ENCODE data around the gene ZNF253. TPM values are rescaled to one million over a fixed set of nuclear protein-coding genes. Genes with fewer than 3 reads are reported as not detected.

The ZNF253 gene
- total and polyA plus RNA-seq, 2 of the 8 experiments (the other 6 are each of a cell fraction or from before 2014, with no cell fraction given) = 8.3 to 64.0 TPM

GRCh38 chr19:19937403-19937802, 71.7 kb downstream of the ZNF253 start:
- H2BK12ac ChIP-seq (ENCODE audit: low read depth, low read length) = no peak overlapping the region
- H2AFZ ChIP-seq (ENCODE audit: low read length) = no peak overlapping the region
- ChIA-PET POLR2A (ENCODE audit: partially characterized antibody) (interaction anchor here (0.5 to 2.3 kb wide), 4 partner anchors 9 to 168 kb away, joined by 3 to 9 read pairs (median 3); partner anchors contain the start of gene ZNF93), CTCF (ENCODE audit: partially characterized antibody) (no interaction called here)
- H3K79me1 ChIP-seq (ENCODE audit: low read depth, low read length) = no peaks in the 10 kb centered on the region
- no peak overlapping the region for H2BK5ac ChIP-seq (ENCODE audit: low read depth, low read length)
- H3K36me3 ChIP-seq (ENCODE audit: control insufficient read depth in 2 of 4, insufficient read depth in 4 of 4, low read length in 3 of 4) = peaks cover 6 to 35% (median 21%) of the 10 kb centered on the region in 4 experiments; a peak in 7 of 8 replicates
- no peak overlapping the region for H4K5ac ChIP-seq (ENCODE audit: insufficient read length, low read depth, low read length)
- no peak overlapping the region for H4K8ac ChIP-seq (ENCODE audit: extremely low read depth, insufficient read depth, low read length)
- no peak overlapping the region for H3K56ac ChIP-seq (replicated peaks; ENCODE audit: insufficient read length, low read depth, low read length)
- H3K4me2 ChIP-seq (ENCODE audit: insufficient read depth in 1 of 2, low read depth in 2 of 2, low read length in 2 of 2) = no peak overlapping the region
- no peak overlapping the region for H3K9ac ChIP-seq (replicated peaks in 1 of 4; ENCODE audit: extremely low read depth in 1 of 4, low read depth in 3 of 4, low read length in 3 of 4)
- no peaks in the 10 kb centered on the region for H3K4me1 ChIP-seq (replicated peaks in 1 of 4; ENCODE audit: control insufficient read depth in 3 of 4, insufficient read depth in 4 of 4, low read length in 3 of 4)
- no peaks in the 10 kb centered on the region for H3K79me2 ChIP-seq (ENCODE audit: control insufficient read depth in 1 of 2, insufficient read depth in 2 of 2, low read length in 2 of 2)
- no peak overlapping the region for H4K91ac ChIP-seq (replicated peaks; ENCODE audit: insufficient read length, low read length)
- H3K23me2 ChIP-seq (ENCODE audit: low read depth, low read length) = no peaks in the 10 kb centered on the region
- no peak overlapping the region for H3K14ac ChIP-seq (ENCODE audit: insufficient read length)
- no peaks in the 10 kb centered on the region for H4K20me1 ChIP-seq (replicated peaks in 1 of 2; ENCODE audit: control insufficient read depth in 1 of 2, insufficient read depth in 2 of 2, low read length in 2 of 2)
- no peak overlapping the region for H2BK20ac ChIP-seq (ENCODE audit: low read length)
- no peak overlapping the region for H2BK15ac ChIP-seq (ENCODE audit: low read length)
- FAIRE-seq (no peak), DNase-seq (ENCODE audit: low read depth in 1 of 2, low spot score in 2 of 2) (no peak)
- no peak overlapping the region for H2BK120ac ChIP-seq (replicated peaks; ENCODE audit: low read depth, low read length)
- H3K27me3 ChIP-seq (replicated peaks in 1 of 4; ENCODE audit: control insufficient read depth in 3 of 4, extremely low read depth in 1 of 4, insufficient read depth in 3 of 4, low read length in 3 of 4) = no peaks in the 10 kb centered on the region
- H3K4me3 ChIP-seq (ENCODE audit: extremely low read depth in 1 of 4, insufficient read depth in 2 of 4, low read depth in 3 of 4, low read length in 4 of 4) = no peak overlapping the region
- H3K9me3 ChIP-seq (ENCODE audit: insufficient read depth in 2 of 2, low read depth in 1 of 2, low read length in 1 of 2) = peaks cover 37 to 42% of the 10 kb centered on the region in 2 experiments
- H3K4ac ChIP-seq (replicated peaks; ENCODE audit: insufficient read length, low read depth, low read length) = no peak overlapping the region
- 95% methylated on average over 2 of the region's 2 CpGs; no CpG with 5 or more reads in 1 of the 2 experiments for WGBS, 2 experiments (ENCODE audit: extremely low coverage in 1 of 2, insufficient coverage in 1 of 2, insufficient read length in 1 of 2, insufficient replicate concordance in 2 of 2, low coverage in 1 of 2, low lambda C conversion rate in 2 of 2, missing lambda C conversion rate in 1 of 2)
- no peak overlapping the region for H2AK5ac ChIP-seq (ENCODE audit: low read depth, low read length)
- no peak overlapping the region for H3K23ac ChIP-seq (ENCODE audit: insufficient read length)
- H3K18ac ChIP-seq (ENCODE audit: extremely low read depth, low read length) = no peak overlapping the region
- H3K27ac ChIP-seq (ENCODE audit: low read depth, low read length) = no peak overlapping the region
- TF ChIP-seq EP300 (IDR thresholded peaks at IDR 0.05; ENCODE audit: borderline replicate concordance in 1 of 2, low read depth in 2 of 2, low read length in 2 of 2) = no peak
- TF ChIP-seq E2F6 (IDR thresholded peaks at IDR 0.05) = no peak
- TF ChIP-seq BCL11A (IDR thresholded peaks at IDR 0.05; ENCODE audit: low read depth in 2 of 2, low read length in 2 of 2) = no peak
- no peak for TF ChIP-seq CHD2 (IDR thresholded peaks at IDR 0.05; ENCODE audit: low read length)
- TF ChIP-seq KDM4A (IDR thresholded peaks at IDR 0.05; ENCODE audit: low read depth, low read length, severe bottlenecking) = no peak
- TF ChIP-seq TCF12 (IDR thresholded peaks at IDR 0.05; ENCODE audit: low read depth, low read length) = no peak
- TF ChIP-seq RNF2 (IDR thresholded peaks at IDR 0.05; ENCODE audit: borderline replicate concordance, low read depth, low read length, missing control alignments, poor library complexity, severe bottlenecking) = no peak
- TF ChIP-seq, protein P1, sequence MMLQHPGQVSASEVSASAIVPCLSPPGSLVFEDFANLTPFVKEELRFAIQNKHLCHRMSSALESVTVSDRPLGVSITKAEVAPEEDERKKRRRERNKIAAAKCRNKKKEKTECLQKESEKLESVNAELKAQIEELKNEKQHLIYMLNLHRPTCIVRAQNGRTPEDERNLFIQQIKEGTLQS (IDR thresholded peaks at IDR 0.05; ENCODE audit: insufficient read depth, low read depth, low read length) = no peak
- no peak for TF ChIP-seq SUZ12 (IDR thresholded peaks at IDR 0.05; ENCODE audit: low read length)

All from H1 (cell line).